ENCODE results near the gene SPX.

Gene SPX, protein sequence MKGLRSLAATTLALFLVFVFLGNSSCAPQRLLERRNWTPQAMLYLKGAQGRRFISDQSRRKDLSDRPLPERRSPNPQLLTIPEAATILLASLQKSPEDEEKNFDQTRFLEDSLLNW

DNA sequence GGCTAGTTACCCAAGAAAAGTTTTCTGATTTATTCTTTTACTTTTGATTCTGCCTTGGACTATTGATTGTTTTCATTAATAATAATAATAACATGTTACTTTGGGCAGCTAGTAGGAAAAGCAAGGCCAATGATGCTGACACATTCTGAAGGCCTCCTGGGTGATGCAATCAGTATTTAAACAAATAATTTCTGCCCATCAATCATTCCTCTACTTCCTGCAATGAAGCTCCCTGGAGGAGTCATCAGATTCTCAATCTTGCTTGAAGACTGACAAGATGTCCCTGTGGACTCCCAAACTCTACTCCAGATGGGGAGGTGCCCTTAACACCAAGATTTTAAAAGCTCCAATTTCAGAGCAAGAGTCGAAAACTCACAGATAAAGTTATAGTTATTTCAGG lies at the start of gene SPX:
TSS of gene SPX (plus strand) at position 244 of the 400 bp plus-strand sequence. CDS start 177 bp downstream, outside the sequence.
- no peak for DNase-seq

DNA sequence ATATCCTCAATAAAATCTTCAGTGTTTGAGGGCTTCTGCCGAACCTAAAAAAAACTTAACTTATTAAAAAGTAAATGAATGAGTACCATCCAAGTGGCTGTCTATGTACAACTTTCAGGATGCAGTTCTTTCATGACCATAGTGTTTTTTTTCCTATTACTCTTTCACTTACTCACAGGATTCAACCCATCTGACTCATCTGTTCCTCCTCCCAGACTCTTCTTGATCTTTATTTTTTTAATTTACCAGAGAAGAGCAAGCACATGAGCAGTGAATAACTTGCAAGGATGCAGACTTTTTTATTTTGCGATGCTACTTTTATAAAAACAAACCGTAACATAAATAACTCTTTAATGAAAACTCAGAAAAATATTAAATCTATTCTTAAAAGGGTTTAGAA lies 49.1 kb upstream of the SPX start:
- no peak for DNase-seq

DNA sequence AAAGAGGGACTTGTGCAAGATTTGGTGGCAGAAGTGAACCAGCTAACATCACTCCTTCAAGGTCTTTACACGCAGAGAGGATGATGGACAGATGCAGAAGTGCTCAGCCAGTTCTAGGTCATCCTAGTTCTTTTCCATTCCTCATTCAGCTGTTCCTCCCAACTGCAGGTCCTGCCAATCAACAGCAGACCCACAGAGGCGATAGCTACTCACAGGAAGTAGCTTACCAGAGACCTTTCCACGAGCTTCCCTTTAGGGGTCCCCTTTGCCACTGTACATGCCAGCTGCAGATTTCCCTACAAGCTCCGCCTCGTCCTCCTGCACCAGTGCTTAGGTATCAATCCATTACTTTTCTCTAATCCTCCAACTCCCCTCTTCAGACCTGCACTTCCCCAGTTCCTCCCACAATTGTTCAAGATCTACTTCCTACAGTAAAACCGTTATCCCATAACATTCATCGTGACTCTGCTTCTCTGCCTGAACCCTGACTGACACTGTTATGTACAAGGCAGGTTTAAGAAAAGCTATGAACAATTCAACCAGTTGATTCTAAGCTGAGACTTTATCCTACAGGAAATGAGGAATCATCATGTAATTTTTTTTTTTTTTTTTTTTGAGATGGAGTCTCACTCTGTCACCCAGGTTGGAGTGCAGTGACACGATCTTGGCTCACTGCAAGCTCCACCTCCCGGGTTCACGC lies 47.2 kb upstream of the SPX start:
- no peak for DNase-seq

- no peak for DNase-seq
Observed at GRCh38 chr12:21483531-21483930, 42.6 kb upstream of the SPX start.

DNA sequence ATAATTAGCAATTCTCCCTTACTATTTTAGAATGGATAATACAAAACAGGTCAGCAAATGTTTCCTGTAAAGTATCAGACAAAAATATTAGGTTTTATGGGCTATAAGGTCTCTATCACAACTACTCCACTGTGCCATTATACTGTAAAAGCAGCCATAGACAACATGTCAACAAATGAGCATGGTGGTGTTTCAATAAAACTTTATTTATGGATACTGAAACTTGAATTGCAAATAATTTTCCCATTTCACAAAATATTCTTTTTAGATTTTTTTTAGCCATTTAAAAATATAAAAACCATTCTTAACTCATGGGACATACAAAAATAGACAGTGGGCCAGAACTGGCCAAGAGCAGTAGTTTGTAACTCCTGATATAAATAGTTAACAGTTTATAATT lies 40.1 kb upstream of the SPX start:
- no peak for DNase-seq

GRCh38 chr12:21499765-21500164 lies 26.3 kb upstream of the SPX start:
- DNase-seq = no peak

GRCh38 chr12:21500786-21501257 lies 25.3 kb upstream of the SPX start:
- no peak for DNase-seq

- peak; percentile 98 for DNase-seq
Observed at GRCh38 chr12:21501258-21502163, 24.6 kb upstream of the SPX start, which contains the start of the genes GOLT1B and RECQL. Gene GOLT1B, plus strand, starts transcription at chr12:21501789. Its CDS starts 135 bp downstream, at chr12:21501924. Gene RECQL, minus strand, starts transcription at chr12:21501635. Its CDS starts 2,065 bp downstream, at chr12:21499570.

DNA sequence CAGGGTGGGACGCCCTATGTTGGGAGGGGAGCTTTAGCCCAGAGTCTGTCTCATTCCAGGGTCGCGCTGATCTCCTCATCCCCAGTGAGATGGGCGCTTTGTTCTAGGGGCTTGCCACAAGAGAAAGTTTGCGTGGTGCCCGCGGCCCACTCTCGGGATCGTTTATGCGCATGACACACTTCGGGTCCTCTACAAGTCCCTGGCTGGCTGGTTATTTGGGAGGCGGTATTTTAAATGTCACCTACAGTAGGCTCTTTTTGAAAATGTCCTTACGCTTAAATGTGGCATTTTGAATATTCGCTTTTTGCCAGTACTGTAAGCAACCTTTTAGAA lies 24.0 kb upstream of the SPX start:
- DNase-seq = peak; percentile 56

DNA sequence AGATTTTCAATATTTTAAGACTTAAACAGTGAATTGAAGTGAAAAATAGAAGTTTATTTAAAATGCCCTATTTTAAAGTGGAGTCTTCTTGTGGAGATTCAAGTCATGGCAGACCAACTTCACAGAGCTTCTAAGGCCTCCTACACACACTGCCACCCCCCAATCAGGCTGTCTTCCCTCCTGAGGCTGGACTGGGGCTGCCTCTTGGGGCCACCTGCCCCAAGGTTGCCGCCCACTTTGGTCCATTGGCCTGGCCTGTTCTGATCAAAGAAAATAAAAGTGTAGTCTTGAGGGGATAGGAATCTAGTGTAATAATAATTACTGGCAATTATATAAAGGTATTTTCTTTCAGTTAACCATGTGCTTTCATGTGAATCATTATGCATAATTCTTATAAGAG lies 23.2 kb upstream of the SPX start:
- no peak for DNase-seq

GRCh38 chr12:21505888-21506287 lies 20.2 kb upstream of the SPX start:
- no peak for DNase-seq

DNA sequence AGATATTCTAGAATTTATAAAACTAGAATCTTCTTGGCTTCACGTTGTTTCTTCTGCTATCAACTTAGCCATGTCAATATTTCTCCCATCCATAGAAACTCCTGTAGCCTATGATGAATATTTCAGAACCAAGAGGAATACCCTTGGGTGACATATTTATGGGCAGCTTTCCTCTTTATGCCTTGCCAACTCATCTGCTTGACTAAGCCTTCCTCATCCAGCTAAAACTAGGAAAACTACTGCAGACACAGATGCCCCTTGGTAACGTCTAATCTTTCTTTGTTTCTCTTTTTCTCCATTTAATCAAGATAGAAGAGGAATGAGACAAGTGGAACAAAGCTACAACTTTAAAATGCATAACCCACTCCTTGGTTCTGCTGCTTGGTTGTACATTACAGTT lies 18.2 kb upstream of the SPX start:
- no peak for DNase-seq

- DNase-seq = no peak
Observed at GRCh38 chr12:21509768-21510167, 16.3 kb upstream of the SPX start.

DNA sequence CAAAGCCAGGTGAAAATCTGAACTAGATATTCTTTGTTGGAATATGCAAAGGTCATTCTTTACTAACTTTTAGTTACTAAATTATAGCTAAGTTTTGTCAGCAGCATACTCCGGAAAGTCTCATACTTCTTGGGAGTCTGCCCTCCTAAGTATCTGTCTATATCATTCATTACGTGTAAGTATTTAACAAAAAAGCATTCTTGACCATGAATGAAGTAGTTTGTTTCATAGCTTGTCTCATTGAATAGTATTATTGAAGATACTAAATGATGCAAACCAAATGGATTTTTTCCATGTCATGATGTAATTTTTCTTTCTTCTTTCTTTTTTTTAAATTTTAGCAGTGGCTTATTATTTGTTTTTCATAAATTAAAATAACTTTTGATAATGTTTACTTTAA lies 9.8 kb upstream of the SPX start:
- DNase-seq = no peak

- DNase-seq = no peak
Observed at GRCh38 chr12:21518451-21518850, 7.6 kb upstream of the SPX start.

DNA sequence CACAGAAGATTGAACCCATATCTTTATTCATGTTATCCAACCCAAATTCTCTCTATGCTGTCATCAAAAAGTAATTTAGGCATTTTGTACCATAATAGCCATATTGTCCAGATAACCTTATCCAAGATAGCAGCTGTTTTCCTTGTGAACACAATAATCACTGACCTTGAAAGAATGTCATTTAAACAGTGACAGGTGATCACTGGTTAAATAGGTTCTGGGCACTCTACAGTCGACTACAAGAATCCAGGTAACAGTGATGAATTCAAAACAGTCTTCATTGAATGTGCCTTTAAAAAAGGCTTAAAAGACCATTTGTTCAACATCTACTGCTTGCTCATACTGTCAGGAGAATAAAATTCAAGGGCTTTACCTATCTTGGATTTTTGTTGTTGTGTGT lies 4.6 kb upstream of the SPX start:
- no peak for DNase-seq

- no peak for DNase-seq
Observed at GRCh38 chr12:21523148-21523547, 2.9 kb upstream of the SPX start.

- DNase-seq = no peak
Observed at GRCh38 chr12:21526721-21527345, 737 bp downstream of the SPX start.

DNA sequence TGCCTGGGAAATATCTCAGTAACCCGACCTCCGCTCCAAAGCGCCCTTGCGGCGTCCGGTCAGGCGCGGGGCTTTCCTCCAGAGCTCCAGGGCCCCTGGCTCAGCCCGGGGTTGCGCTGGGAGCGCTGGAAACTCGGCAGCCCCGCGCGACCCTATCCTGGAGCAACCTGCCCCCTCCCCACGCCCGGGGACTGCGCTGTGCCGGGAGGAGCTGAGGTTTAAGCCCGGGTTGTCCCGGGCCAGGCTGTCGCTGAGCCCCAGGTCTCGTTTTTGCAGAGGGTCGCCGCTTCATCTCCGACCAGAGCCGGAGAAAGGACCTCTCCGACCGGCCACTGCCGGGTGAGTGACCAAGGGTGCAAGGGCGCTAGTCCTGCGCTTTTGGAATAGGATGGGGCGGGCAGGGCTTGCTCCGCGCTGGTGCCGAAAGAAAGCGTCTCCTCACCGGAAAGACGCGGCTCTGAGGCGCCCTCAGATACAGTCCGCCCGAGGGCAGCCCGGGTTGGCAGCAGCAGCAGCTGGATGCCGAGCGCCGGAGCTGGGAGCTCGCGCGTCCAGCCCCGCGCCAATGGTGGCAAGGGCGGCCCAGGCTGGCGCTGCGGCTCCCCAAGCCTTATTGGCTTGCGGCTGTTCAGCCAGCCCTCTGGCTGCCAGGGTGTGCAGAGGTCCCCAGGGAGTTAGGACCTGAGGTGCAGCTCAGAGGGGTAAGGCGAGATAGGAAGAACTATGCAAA lies 1.5 kb downstream of the SPX start:
- DNase-seq = no peak

DNA sequence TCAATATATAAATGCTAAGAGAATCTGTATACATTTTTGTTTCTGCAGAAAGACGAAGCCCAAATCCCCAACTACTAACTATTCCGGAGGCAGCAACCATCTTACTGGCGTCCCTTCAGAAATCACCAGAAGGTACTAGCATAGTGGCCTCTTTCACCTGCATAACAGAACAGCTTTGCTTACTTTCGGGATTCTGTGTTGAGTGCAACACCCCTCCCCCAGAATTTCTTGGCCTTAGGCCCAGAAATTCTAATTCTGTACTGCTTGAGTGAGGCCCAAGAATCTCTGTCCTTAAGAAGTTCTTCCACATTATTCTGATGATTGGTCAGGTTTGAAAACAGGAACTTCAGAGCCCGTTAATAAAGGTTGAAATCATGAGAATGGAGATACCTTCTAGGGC lies 2.9 kb downstream of the SPX start:
- DNase-seq = no peak

DNA sequence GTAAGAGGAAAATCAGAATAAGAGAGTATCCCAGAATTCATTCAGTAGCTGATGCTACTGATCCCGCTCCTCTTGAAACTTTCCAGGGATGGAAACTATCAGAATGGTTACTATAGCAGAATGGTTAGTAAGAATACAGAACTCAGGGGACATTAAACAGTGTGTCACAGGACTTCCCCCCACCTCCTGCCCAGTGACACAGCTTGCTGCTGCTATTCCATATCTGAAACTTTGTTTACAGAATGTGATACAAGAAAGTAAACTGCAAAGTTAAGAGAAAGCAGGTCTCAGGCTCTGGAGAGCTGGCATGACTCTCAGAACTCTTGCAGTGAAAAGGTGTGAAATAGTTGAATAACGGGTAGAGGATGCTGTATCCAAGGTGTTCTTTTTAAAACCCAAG lies 3.4 kb downstream of the SPX start:
- no peak for DNase-seq

GRCh38 chr12:21538061-21538653 lies 12.1 kb downstream of the SPX start:
- no peak for DNase-seq
